Activated naive CD4-positive, alpha-beta T cell (primary cell): ENCODE data around the gene MYL6B.
"Not testable (repeated sequence)": the region's sequence is repeated elsewhere in the genome, so short reads cannot be mapped to it uniquely, and the experiment has no call there.

Experiments
- DNase-seq, 4 experiments: peaks; one replicate each; lab custom pipeline; 2025; lab: John Stamatoyannopoulos, UW

MYL6B gene

DNA sequence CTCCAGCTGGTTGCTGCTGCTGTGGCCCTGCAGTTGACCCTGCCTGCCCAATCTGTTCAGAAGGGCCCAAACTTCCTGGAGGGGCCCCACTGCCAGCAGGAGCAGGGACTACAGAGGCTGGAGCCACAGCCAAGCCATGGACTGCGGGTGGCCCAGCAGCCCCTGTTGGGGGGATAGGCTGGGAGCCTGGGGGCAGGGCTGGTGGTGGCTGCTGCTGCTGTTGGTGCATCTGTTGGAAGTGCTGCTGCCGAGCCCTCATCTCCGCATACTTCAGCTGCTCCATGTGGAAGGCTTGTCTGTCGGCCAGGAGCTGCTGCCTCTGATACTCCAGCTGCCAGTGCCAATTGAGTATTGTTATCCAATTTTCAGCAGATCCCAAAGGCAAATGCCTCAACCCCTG is 13.0 kb downstream of the MYL6B start:
- DNase-seq = no peak

DNA sequence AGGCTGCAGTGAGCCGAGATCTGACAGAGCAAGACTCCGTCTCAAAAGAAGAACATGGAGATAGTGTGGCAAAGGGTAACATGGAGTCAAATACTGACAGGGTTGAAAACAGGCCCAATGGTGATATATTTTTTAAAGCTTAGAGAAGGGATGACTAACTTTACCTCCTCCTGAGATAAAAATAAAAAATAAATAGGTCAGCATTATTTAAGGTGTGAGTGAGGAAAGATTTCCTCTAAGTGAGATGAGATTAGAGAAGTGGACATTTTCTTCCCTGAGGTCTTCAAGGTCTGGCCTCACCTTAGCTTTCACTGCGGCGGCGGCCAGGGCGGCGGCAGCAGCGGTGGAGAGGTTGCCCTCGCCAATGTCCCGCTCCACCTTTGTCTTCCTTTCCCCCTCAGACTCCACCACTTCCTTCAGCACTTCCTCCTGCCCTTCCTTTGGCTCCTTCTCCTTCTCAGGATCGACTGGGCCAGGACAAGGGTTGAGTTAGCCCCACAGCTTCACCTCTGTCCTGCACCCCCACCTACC is 16.9 kb downstream of the MYL6B start:
- no peak for DNase-seq

DNA sequence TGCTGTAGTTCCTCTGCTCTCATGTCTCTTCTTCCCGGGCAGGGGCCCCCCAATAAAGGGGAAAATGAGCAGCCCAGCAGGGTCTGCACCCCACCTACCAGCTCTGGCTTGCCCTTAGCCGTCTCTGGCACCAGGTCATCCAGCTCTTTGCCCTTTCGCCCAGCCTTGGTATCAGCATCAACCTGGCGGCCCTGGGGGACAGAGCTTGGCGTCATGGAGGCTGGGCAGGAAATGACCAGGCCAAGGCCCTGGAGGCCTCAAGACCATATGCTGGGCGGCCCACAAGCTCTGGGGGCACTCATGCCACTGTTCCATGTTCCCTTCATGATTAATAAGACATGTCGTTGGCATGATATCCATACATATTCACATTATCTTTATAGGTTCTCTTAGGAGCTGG is 20.5 kb downstream of the MYL6B start:
- no peak for DNase-seq

DNA sequence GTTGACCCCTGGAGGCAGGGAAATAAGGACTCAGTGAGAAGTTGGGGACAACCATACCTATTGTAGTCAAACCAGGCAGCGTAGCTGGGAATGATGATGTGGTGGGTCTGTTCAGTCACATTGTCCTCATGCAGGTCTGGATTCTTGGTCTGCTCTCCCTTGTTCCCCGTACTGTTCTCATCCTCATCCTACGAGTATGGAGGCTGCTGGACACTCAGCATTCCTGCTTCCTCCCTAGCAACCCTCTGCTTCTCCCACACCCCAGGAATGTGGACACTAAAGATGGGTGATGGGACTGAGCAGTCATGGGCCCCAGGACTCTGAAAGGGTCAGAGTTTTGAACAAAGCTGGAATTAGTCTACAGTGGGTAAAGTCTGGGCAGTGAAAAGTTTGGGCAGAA is 26.0 kb downstream of the MYL6B start:
- no peak for DNase-seq

DNA sequence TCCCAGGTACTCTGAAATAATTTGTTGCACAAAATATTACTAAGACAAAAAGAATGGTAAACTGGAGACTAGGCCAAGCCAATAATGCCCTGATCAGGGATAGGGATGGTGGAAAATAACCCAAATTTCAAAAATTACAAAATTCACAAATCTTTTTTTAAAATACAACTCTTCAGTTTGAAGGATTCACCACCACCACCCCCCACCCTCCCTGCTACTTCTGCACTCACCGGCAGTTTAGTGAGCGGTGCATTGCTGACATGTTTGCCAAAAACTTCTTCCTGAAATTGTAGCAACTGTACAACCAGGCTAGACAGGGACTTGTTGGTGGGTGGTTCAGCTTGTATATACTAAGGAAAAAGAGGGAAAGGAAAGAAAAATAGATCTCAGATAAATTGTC is 34.6 kb downstream of the MYL6B start:
- DNase-seq = no peak

DNA sequence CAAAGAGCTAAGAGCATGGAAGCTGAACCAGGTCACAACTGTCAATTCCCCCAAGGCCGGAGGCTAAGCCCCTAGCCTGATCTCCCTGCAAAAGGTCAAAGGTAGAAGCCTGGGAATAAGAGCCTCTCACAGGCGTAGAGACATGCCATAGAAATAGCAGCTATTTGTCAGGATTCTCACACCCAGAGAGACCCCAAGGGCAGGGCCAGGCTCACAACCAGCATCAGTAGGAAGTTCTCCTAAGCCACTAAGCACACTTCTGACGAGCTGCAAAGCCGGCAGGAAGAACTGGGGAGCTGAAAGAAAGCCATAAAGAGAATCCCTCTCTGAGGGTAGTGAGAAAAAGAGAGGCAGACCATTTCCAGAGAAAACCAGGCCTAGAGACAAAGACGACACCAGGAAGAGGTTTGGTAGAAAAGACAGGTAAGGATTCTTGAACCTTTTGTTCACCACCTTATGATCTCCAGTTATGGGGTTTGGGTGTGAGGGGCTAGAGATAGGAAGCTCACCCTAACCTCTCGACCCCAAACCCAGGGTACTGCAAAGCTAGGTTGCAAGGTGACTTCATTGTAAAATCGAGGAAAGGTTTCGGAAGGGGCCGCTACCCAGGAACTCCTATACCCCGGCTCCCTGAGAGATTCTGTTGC is 35.9 kb downstream of the MYL6B start:
- DNase-seq = no peak

DNA sequence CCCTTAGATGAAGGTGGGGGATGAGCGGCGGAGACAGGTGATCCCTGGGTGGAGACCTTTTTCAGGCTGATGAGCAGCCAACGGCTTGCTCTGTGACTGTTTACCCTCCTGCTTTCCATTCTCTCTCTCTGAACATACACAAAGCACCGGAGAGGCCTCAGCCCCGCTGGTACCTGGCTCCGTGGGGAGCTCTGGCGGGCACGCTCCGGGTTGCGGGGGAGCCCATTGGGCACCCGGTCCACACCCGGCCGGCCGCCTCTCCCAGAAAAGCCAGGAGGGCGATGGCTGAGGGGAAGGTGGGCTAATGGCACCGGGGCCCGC is 36.4 kb downstream of the MYL6B start:
- DNase-seq = no peak

DNA sequence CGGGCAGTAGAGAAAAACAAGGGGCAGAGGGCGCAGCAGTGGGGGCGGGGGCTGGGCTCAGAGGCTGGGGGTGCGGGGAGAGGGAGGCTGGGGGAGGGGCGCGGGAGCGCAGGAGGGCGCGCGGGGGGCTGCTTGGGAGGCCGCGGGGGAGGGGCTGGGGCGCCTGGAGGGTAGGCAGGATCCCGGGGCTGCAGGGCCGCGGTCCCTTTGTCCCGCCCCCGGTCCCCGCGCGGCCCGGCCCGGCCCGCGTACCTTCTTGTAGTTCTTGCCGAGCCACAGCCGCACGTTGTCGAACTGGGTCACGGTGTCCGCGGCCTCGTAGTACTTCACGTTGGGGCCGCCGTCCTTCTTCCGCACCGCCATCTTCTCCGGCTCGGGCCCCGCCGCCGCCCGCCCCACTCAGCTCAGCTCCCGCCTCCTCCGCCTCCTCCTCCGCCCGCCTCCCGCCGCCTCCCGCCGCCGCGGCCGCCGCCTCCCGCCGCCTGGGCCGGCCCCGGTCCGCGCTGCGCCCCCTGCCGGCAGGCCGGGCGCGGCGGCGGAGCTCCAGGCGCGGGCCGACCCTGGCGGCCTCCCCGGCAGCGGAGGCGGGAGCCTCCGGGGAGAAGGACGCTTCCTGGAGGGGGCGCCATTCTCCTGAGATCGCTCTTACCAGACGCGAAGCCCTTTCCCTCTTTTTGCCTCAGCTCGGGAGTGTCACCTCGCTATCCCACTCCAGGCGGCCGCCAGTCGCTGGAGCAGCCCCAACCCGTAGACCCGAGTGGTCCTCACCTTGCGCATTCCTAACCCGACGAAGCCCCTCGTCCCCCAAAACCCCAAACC is 36.9 kb downstream of the MYL6B start, which contains the start of gene SMARCC2:
Gene SMARCC2, minus strand, starts transcription at position 385 of the 819 bp plus-strand sequence. Its CDS starts 22 bp downstream, at position 363.
- peak; percentile 65 to 81 (median 70) for DNase-seq

DNA sequence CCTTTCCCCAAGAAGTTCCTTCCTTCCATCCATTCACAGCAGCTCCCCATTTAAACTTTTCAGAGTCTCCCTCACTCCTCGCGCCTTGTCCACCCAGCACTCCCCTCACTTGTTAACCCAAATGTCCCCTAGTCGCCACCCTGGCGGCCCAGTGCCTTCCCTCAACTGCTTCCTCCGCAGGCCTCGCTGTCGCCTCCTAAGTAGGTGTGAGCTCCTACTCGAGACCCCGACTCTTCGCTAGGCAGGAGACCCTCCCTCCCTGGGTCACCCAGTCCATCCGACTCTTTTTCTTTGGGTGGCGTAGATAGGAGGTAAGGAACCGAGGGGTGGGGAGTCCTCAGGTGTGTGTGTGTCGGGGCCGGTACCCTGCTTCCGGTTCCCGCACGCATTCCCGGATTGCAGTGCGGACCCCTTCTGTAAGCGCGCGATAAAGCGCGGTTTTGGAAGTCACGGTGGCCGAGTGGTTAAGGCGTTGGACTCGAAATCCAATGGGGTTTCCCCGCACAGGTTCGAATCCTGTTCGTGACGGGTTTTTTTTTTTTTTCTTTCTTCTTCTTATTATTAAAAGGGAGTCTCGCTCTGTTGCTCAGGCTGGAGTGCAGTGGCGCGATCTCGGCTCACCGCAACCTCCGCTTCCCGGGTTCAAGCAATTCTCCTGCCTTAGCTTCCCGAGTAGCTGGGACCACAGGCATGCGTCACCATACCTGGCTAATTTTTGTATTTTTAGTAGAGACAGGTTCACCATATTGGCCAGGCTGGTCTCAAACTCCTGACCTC is 37.7 kb downstream of the MYL6B start:
- DNase-seq = peak; percentile 55 to 88 (median 75)

DNA sequence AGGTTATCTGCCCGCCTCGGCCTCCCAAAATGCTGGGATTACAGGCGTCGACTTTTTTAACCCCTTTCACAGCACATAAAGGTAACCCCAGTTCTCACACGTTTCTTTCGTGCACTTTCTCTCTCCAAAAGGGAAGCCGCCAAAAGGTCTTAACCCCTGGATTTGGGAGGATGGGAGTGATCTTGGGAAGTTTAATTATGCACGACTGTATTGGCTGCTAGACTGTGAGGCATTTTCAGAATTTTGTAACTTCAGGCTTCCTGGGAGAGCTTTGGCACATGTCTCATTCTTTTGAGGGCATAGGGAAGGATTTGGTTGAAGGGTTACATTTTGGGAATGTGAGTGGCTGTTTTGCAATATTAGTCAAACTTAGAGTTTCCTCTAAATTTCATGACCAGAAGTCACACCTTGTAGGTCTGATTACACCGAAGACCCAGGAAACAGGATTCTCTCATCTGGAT is 38.3 kb downstream of the MYL6B start:
- no peak for DNase-seq

DNA sequence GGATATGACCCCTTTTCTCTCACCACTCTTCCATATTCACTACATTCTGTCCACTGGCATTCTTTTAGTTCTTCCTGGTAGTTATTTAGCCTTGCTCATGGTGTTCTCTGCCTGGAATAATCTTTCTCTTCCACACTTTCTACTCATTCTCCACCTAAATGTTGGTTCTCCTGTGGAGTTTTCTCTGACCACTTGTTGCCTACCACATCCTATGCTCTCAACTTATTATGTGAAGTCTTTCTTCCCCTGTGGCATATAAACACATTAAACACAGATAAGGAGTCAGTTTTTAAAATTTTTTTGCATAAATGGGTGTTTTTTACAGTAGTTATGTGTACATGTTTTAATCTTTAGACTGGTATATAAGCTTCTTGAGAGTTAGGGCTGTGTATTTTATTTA is 40.2 kb downstream of the MYL6B start:
- DNase-seq = no peak

DNA sequence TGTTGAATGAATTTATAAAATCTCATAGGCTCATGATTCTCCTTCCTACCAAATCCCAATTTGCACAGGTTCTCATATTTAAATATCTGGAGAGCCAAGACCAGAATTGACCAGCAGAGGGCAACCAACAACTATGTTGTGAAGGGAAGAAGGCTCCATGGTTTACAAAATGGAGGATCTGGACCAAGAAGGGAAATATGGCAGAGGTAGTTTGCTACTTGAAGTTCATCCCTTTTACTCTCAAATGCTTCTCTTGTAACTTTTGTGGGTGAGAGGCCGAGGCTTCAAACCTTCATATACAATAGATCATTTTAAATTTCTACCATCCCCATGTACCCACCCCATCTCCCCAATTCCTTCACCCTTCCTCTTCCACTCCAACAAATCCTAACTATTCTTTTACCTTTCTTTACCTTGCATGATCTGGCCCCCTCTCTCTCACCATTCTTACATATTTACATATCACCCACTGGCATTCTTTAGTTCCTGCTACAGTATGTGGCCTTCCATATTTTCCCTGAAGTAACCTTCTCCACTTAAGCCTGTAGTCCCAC is 40.7 kb downstream of the MYL6B start:
- peak; percentile 7 to 48 (median 24) for DNase-seq

DNA sequence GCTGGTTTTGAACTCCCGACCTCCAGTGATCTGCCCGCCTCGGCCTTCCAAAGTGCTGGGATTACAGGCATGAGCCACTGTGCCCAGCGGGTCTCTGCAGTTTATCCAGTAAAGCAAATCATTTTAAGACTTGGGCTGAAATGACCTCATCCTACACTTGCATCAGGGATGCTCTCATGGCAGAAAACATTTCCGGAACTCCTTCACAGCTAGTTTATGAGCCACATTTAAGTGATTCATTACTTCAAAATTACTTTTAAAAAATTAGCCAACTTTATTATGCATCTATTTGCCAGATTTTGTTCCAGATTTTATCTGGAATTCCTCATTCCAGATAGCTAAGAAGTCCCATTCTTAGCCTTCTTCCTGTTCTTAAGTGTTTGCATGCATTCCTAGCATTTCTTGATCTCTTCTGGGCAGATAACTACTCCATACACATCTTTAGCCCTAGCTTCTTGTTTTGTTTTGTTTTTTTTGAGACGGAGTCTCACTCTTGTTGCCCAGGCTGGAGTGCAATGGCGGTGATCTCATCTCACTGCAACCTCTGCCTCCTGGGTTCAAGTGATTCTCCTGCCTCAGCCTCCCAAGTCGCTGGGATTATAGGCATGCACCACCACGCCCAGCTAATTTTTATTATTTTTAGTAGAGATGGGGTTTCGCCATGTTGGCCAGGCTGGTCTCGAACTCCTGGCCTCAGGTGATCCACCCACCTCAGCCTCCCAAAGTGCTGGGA is 44.6 kb downstream of the MYL6B start:
- DNase-seq = not testable (repeated sequence)

DNA sequence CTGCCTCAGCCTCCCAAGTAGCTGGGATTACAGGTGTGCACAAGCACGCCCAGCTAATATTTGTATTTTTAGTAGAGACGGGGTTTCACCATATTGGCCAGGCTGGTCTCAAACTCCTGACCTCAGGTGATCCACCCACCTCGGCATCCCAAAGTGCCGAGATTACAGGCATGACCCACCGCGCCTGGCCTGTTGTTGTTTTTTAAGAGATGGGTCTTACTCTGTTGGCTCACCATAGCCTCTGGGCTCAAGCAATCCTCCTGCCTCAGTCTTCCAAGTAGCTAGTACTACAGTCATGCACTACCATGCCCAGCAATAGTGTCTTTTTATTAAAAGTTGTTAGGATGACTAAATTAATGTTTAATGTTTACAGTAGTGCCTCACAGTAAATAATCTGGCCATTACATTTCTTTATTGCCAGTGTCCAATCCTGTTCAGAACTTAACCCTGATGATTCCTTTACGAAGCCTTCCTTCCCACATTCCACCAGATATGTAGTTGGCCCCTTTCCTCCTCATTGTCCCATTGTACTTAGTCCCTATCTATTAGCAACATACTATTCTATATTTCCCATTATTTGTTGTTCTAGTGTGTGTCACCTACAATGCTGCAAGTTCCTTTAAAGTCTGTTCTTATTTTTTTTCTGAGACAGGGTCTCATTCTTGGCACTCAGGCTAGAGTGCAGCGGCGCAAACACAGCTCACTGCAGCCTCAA is 45.7 kb downstream of the MYL6B start:
- no peak for DNase-seq

DNA sequence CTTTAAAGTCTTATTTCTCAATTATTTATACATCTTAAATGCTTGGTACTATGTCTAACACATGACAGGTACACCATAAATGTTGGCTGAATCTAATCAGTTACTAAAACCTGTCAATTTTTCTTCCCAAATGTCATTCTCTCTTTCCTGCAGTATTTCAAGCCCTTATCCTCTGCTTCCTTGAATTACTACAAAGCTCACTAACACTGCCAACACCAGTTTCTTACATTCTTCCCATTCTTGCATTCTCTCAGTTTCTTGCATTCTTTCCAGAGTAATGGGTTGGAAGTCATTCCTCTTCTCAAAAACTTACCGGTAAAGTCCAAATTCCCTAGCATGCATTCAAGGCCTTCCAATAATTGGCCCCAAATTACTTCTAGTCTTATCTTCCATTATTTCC is 46.4 kb downstream of the MYL6B start:
- no peak for DNase-seq

DNA sequence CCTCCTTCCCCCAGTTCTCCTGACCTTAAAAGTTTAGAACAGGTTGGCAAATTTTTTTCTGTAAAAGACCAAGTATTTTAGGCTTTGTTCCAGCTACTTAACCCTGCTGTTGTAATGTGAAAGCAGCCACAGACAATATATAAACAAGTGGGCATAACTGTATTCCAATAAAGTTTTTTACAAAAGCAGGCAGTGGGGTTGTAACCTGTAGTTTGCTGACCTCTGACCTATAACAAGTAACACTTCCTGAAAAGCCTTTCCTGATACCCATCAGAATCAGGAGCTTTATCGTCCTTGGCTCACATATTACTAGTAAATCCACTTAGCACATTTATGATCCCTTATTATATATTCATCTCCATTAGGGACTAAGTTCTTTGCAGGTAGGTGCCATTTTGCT is 50.0 kb downstream of the MYL6B start:
- DNase-seq = no peak

DNA sequence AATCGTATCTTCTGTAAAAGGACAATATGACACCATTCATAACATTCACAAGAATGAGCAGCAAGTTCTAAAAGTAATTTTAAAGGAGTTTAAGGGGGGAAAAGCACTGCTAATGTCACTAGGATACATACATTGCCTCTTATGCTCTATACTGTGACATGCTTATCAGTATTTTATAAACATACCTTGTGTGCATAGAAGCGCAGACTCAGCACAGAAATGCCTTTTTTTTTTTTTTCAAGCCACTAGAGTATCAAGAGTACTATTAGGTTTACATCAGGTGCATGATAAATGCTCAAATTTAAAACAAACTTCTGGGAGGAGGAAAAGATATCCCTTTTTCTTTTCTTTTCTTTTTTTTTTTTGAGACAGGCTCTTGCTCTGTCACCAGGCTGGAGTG is 50.5 kb downstream of the MYL6B start:
- DNase-seq = no peak

DNA sequence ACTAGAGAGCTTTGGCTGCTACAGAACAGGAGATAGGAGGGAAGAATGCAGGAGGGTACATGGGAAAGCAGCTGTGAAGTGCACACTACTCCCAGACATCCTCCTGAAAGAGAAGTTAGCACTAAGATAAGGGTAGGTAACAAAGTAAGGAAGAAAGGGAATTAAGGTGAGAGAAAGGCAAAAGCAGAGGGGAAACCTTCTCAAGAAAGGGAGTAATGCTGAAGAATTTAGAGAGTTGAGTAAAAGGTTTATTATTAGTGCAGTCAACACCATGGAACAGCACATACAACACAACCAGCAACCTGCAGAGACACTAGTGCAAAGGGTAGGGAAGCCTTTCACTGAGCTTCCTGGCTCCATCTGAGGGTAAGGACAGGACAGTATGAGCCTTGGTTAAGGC is 51.9 kb downstream of the MYL6B start:
- DNase-seq = no peak

DNA sequence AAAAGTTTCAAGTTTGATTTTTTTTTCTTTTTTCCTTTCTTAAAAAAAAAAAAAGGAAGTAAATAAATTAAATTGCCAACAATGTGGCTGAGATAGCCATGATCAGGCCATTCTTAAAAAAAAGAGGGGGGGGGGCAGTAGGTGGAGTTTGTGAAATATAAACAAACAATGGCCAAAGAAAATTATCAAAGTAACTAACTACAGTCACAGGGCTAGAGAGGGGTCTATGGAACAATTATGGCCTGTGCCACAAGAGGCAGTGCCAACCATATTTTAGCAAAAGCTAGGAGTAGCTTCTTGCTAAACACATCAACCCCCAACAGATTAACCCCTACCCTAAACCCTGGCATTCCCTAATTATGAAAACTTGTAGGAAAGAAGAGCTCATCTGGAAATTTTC is 53.1 kb downstream of the MYL6B start:
- DNase-seq = no peak

DNA sequence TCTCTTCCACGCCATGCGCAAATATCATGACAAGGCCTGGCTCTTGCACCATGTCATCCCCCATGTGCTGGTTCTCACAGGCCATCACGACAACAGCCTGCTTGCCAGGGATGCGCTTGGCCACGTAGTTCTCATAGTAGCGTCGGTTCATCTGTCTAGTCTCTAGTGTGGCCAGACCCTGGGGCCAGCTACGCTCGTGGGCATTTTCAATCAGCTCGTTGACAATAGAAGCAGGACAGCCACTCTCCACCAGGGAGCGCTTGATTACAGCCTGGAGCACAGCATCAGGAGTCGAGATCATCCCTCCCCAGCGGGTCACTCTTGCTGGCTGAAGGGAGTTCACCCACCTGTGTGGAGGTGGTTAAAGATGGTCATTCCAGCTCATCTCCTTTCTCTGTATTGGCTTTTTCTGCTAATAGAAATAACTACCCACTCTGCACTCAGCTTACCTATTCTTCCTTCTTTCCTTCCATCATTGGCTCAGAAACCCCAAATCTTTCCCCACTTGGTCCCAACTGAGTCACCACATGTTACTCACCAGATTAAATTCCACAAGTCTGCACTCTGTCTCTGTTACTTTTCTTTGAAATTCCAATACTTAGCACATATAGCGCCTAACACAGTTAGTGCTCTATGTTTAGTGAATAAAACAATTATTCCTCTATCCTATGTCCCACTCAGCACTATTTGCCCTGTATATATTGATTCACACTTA is 54.2 kb downstream of the MYL6B start:
- peak in 2 of 4 experiments; percentile 5 to 19 for DNase-seq
